GM19193 (cell line): ENCODE measurements around the gene ATP11B.

ENCODE experiments used
- POLR2A ChIP-seq: IDR thresholded peaks from 4 replicates; pipeline ENCODE4 v1.6.1; 2011; ENCODE audit not compliant: insufficient read depth, insufficient read length; ENCODE audit errors: extremely low read depth

ATP11B gene

GRCh38 chr3:182787302-182788036 is 5.8 kb upstream of the ATP11B start:
- TF ChIP-seq POLR2A, result no peak

- no peak for TF ChIP-seq POLR2A
Observed at GRCh38 chr3:182789371-182789770, 3.9 kb upstream of the ATP11B start.

GRCh38 chr3:182790612-182791011 is 2.7 kb upstream of the ATP11B start:
- TF ChIP-seq POLR2A, result no peak

GRCh38 chr3:182793663-182794454 is 555 bp downstream of the ATP11B start:
- TF ChIP-seq POLR2A, result no peak

GRCh38 chr3:182794455-182795388 is 1.4 kb downstream of the ATP11B start:
- no peak for TF ChIP-seq POLR2A

- no peak for TF ChIP-seq POLR2A
Observed at GRCh38 chr3:182795389-182795782, 2.1 kb downstream of the ATP11B start.

- TF ChIP-seq POLR2A, result no peak
Observed at GRCh38 chr3:182796310-182796709, 3.0 kb downstream of the ATP11B start.

GRCh38 chr3:182797876-182798275 is 4.6 kb downstream of the ATP11B start:
- TF ChIP-seq POLR2A, result no peak

- no peak for TF ChIP-seq POLR2A
Observed at GRCh38 chr3:182800508-182800907, 7.2 kb downstream of the ATP11B start.

- no peak for TF ChIP-seq POLR2A
Observed at GRCh38 chr3:182802413-182803390, 9.4 kb downstream of the ATP11B start.

- TF ChIP-seq POLR2A, result no peak
Observed at GRCh38 chr3:182803596-182803995, 10.3 kb downstream of the ATP11B start.

GRCh38 chr3:182807061-182807460 is 13.8 kb downstream of the ATP11B start:
- no peak for TF ChIP-seq POLR2A

- no peak for TF ChIP-seq POLR2A
Observed at GRCh38 chr3:182808041-182808770, 14.9 kb downstream of the ATP11B start.

- no peak for TF ChIP-seq POLR2A
Observed at GRCh38 chr3:182809531-182809930, 16.2 kb downstream of the ATP11B start.
